Glomerular endothelial cell (primary cell): ENCODE results near the gene GPR89A. TPM values are rescaled to one million over a fixed set of nuclear protein-coding genes. Genes with fewer than 3 reads are reported as not detected.
"Not testable (repeated sequence)": the region's sequence is repeated elsewhere in the genome, so short reads cannot be mapped to it uniquely, and the experiment has no call there.

Experiments used
- DNase-seq: peaks from one replicate; pipeline ENCODE4 v3.0.0-alpha.2; 2011; ENCODE audit warnings: low read depth, low spot score; ENCODE audit errors: extremely low read depth
- total RNA-seq: library from RNA; depleted of rRNA; stranded (reverse); fragments of >200 nt; gene quantifications from 2 replicates; pipeline ENCODE4 v1.2.3, GENCODE V29; 2015

GPR89A gene
- total RNA-seq, 1 donor from 2014 or later = 17.6 TPM

- DNase-seq = not testable (repeated sequence)
Measured at GRCh38 chr1:145684858-145685257, 77.1 kb downstream of the GPR89A start.

GRCh38 chr1:145686078-145686477 is 78.3 kb downstream of the GPR89A start:
- DNase-seq = not testable (repeated sequence)

- DNase-seq = no peak
Measured at GRCh38 chr1:145688328-145688727, 80.5 kb downstream of the GPR89A start.

- DNase-seq = no peak
Measured at GRCh38 chr1:145688924-145689323, 81.1 kb downstream of the GPR89A start.

- no peak for DNase-seq
Measured at GRCh38 chr1:145689922-145690321, 82.1 kb downstream of the GPR89A start.

GRCh38 chr1:145690587-145691558 is 83.1 kb downstream of the GPR89A start:
- no peak for DNase-seq

GRCh38 chr1:145692785-145693443 is 85.1 kb downstream of the GPR89A start:
- no peak for DNase-seq

- no peak for DNase-seq
Measured at GRCh38 chr1:145695821-145696629, 88.2 kb downstream of the GPR89A start.

GRCh38 chr1:145696630-145696960 is 88.8 kb downstream of the GPR89A start:
- DNase-seq = no peak

GRCh38 chr1:145701306-145701862 is 93.6 kb downstream of the GPR89A start:
- DNase-seq = no peak

- no peak for DNase-seq
Measured at GRCh38 chr1:145702052-145702451, 94.3 kb downstream of the GPR89A start.

GRCh38 chr1:145702826-145703225 is 95.0 kb downstream of the GPR89A start:
- DNase-seq = no peak

- no peak for DNase-seq
Measured at GRCh38 chr1:145705622-145706021, 97.8 kb downstream of the GPR89A start.

- DNase-seq = no peak
Measured at GRCh38 chr1:145706086-145706664, 98.4 kb downstream of the GPR89A start.

- no peak for DNase-seq
Measured at GRCh38 chr1:145707183-145707867, 99.5 kb downstream of the GPR89A start, which contains the start of gene PDZK1. PDZK1 (minus strand) TSS chr1:145707368; CDS start chr1:145688021, 19,347 bp downstream.

GRCh38 chr1:145708063-145708462 is 100.3 kb downstream of the GPR89A start:
- DNase-seq = no peak

GRCh38 chr1:145710291-145711027 is 102.7 kb downstream of the GPR89A start:
- no peak for DNase-seq

- no peak for DNase-seq
Measured at GRCh38 chr1:145711213-145711651, 103.4 kb downstream of the GPR89A start.

- no peak for DNase-seq
Measured at GRCh38 chr1:145714524-145715111, 106.8 kb downstream of the GPR89A start.
